ENCODE results near the gene KCNH1. TPM values are rescaled to one million over a fixed set of nuclear protein-coding genes. Genes with fewer than 3 reads are reported as not detected.

Gene KCNH1
- total and polyA plus RNA-seq, 4 donors: not detected

DNA sequence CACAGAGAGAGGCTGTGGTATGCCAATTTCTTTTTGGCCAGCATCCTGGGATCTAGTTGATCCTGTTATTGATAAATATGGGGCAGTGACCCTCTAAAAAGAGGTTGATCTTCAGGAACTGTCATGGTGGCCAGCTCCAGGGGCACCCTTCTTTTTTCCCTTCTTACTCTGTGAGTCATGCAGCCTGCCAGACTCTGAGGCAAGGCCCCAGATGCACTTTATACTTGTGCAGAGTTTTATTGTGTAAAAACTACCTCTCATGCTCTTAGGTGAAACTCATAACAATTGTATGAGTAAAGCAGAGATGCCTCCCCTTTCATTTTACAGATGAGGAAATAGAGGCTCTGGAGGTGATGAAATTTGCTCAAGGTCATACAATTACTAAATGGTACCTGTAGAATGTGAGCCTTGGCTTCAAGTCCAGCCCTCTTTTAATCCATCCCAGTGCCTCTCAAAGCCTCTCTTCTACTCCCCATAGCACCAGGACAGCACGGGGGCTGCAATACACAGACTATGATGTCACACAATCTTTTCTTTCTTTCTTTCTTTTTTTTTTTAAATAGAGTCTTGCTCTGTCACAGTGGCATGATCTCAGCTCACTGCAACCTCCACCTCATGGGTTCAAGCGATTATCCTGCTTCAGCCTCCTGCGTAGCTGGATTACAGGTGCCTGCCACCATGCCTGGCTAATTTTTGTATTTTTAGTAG is 387.8 kb downstream of the KCNH1 start:
- DNase-seq (ENCODE audit: low spot score): no peak
- Histone ChIP-seq H3K4me1 (ENCODE audit: control insufficient read depth in 4 of 4, insufficient read depth in 4 of 4, low read length in 3 of 4) (no peaks in the 10 kb centered on the region), H3K9ac (ENCODE audit: low read depth in 1 of 2, low read length in 2 of 2) (no peak overlapping the region), H3K9me3 (ENCODE audit: control insufficient read depth in 4 of 4, low read length in 3 of 4) (no peaks in the 10 kb centered on the region), H3K27me3 (ENCODE audit: control insufficient read depth in 4 of 4, insufficient read depth in 4 of 4, low read length in 3 of 4) (no peaks in the 10 kb centered on the region), H3K27ac (ENCODE audit: low read depth in 1 of 2, low read length in 2 of 2) (no peak overlapping the region), H3K36me3 (ENCODE audit: control insufficient read depth in 4 of 4, insufficient read depth in 3 of 4, low read depth in 1 of 4, low read length in 3 of 4) (no peaks in the 10 kb centered on the region), H3K4me3 (ENCODE audit: low read depth in 1 of 3, low read length in 3 of 3) (no peak overlapping the region)
- WGBS: 66% methylated on average over 3 of the region's 3 CpGs
- no peak for TF ChIP-seq REST (IDR thresholded peaks at IDR 0.05)
- TF ChIP-seq EGR1 (IDR thresholded peaks at IDR 0.05; ENCODE audit: low read depth in 2 of 2): no peak
- TF ChIP-seq NR2F2 (IDR thresholded peaks at IDR 0.05): no peak
- TF ChIP-seq TAF1 (conservative IDR thresholded peaks at IDR 0.05): no peak
- TF ChIP-seq, protein P1, sequence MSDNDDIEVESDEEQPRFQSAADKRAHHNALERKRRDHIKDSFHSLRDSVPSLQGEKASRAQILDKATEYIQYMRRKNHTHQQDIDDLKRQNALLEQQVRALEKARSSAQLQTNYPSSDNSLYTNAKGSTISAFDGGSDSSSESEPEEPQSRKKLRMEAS (IDR thresholded peaks at IDR 0.05): no peak
- no peak for TF ChIP-seq JUND (IDR thresholded peaks at IDR 0.05)

GRCh38 chr1:210743038-210743437 is 390.9 kb downstream of the KCNH1 start:
- Histone ChIP-seq H3K4me3 (ENCODE audit: low read depth in 1 of 3, low read length in 3 of 3) (no peak overlapping the region), H3K27me3 (ENCODE audit: control insufficient read depth in 4 of 4, insufficient read depth in 4 of 4, low read length in 3 of 4) (no peaks in the 10 kb centered on the region), H3K36me3 (ENCODE audit: control insufficient read depth in 4 of 4, insufficient read depth in 3 of 4, low read depth in 1 of 4, low read length in 3 of 4) (no peaks in the 10 kb centered on the region), H3K27ac (ENCODE audit: low read depth in 1 of 2, low read length in 2 of 2) (no peak overlapping the region), H3K9ac (ENCODE audit: low read depth in 1 of 2, low read length in 2 of 2) (no peak overlapping the region), H3K9me3 (ENCODE audit: control insufficient read depth in 4 of 4, low read length in 3 of 4) (no peaks in the 10 kb centered on the region), H3K4me1 (ENCODE audit: control insufficient read depth in 4 of 4, insufficient read depth in 4 of 4, low read length in 3 of 4) (no peaks in the 10 kb centered on the region)
- WGBS: 84% methylated on average over 3 of the region's 3 CpGs
- no peak for DNase-seq (ENCODE audit: low spot score)
- no peak for TF ChIP-seq FOXA2 (IDR thresholded peaks at IDR 0.05)
- TF ChIP-seq, protein P1 (IDR thresholded peaks at IDR 0.05): no peak
- TF ChIP-seq FOXA1 (IDR thresholded peaks at IDR 0.05): no peak
- no peak for TF ChIP-seq REST (IDR thresholded peaks at IDR 0.05)
- TF ChIP-seq, protein P2, sequence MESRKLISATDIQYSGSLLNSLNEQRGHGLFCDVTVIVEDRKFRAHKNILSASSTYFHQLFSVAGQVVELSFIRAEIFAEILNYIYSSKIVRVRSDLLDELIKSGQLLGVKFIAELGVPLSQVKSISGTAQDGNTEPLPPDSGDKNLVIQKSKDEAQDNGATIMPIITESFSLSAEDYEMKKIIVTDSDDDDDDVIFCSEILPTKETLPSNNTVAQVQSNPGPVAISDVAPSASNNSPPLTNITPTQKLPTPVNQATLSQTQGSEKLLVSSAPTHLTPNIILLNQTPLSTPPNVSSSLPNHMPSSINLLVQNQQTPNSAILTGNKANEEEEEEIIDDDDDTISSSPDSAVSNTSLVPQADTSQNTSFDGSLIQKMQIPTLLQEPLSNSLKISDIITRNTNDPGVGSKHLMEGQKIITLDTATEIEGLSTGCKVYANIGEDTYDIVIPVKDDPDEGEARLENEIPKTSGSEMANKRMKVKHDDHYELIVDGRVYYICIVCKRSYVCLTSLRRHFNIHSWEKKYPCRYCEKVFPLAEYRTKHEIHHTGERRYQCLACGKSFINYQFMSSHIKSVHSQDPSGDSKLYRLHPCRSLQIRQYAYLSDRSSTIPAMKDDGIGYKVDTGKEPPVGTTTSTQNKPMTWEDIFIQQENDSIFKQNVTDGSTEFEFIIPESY (IDR thresholded peaks at IDR 0.05): no peak
